ENCODE results near the gene UFD1. TPM values are rescaled to one million over a fixed set of nuclear protein-coding genes. Genes with fewer than 3 reads are reported as not detected.

UFD1 gene
- total and polyA plus RNA-seq, 2 of the 13 experiments (the other 11 are each of a cell fraction or from before 2014, with no cell fraction given), result 47.9 to 51.1 TPM

DNA sequence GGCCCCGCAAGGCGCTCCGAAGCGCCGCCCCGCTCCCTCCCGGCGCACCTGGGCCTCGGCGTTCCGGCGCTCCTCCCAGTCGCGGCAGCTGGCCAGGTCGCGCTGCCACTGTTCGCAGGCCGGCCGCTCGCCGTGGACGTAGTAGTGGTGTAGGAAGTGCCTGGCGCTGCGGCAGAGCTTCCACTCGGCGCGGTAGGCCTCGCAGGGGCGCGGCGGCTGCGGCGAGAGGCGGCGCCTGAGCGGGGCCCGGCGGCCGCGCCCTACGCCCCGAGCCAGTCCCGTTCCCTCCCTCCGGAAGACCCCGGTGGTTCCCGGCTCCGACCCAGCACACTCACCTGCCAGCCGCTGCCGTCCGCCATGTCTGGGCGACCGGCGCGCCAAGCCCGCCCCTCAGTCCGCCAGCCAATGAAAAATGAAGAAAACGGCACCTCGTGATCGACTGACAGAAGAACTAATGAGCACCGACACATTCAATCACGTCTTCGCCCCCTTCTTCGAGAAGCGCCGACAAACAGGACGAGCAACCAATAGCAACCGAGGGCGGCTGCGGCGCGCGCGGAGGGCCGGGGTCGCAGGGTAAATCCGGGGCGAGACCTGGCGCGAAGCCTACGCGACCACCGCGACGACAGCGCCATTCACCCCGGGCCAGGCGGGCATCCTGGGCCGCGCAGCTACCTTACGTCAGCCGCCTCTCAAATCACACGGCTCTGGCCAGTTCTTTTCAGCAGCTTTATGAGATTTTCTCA lies 31.5 kb downstream of the UFD1 start, which contains the start of gene C22orf39 (continued):
- TF ChIP-seq RNF2 (conservative IDR thresholded peaks at IDR 0.05; ENCODE audit: low read depth), result peak; percentile 51; the same call in 1 of the 2 replicates
- TF ChIP-seq ZNF501 (CRISPR knock-in tag; IDR thresholded peaks at IDR 0.05), result peak; percentile 46; the same call in 1 of the 2 replicates
- no peak for TF ChIP-seq ZBTB42 (CRISPR knock-in tag; IDR thresholded peaks at IDR 0.05)
- TF ChIP-seq ZNF670 (CRISPR knock-in tag; IDR thresholded peaks at IDR 0.05; ENCODE audit: borderline replicate concordance), result no peak
- TF ChIP-seq SMARCE1 (IDR thresholded peaks at IDR 0.05; ENCODE audit: borderline replicate concordance), result no peak
- peak; percentile 82 for TF ChIP-seq ARNT2 (CRISPR knock-in tag; IDR thresholded peaks at IDR 0.05; ENCODE audit: low read depth)
- TF ChIP-seq, protein P1, sequence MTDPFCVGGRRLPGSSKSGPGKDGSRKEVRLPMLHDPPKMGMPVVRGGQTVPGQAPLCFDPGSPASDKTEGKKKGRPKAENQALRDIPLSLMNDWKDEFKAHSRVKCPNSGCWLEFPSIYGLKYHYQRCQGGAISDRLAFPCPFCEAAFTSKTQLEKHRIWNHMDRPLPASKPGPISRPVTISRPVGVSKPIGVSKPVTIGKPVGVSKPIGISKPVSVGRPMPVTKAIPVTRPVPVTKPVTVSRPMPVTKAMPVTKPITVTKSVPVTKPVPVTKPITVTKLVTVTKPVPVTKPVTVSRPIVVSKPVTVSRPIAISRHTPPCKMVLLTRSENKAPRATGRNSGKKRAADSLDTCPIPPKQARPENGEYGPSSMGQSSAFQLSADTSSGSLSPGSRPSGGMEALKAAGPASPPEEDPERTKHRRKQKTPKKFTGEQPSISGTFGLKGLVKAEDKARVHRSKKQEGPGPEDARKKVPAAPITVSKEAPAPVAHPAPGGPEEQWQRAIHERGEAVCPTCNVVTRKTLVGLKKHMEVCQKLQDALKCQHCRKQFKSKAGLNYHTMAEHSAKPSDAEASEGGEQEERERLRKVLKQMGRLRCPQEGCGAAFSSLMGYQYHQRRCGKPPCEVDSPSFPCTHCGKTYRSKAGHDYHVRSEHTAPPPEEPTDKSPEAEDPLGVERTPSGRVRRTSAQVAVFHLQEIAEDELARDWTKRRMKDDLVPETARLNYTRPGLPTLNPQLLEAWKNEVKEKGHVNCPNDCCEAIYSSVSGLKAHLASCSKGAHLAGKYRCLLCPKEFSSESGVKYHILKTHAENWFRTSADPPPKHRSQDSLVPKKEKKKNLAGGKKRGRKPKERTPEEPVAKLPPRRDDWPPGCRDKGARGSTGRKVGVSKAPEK (CRISPR knock-in tag; IDR thresholded peaks at IDR 0.05; ENCODE audit: borderline replicate concordance), result no peak
- TF ChIP-seq SIN3B (IDR thresholded peaks at IDR 0.05; ENCODE audit: low read length), result 0 out of 2 replicates have a peak, but pooled peaks have one; percentile 14
- no peak for TF ChIP-seq ZNF557 (CRISPR knock-in tag; IDR thresholded peaks at IDR 0.05)
- TF ChIP-seq ZMYM3 (CRISPR knock-in tag; IDR thresholded peaks at IDR 0.05), result no peak
- TF ChIP-seq HES4 (CRISPR knock-in tag; IDR thresholded peaks at IDR 0.05; ENCODE audit: borderline replicate concordance), result peak; percentile 84
- no peak for TF ChIP-seq MIXL1 (CRISPR knock-in tag; IDR thresholded peaks at IDR 0.05)
- no peak for TF ChIP-seq ZNF12 (CRISPR knock-in tag; IDR thresholded peaks at IDR 0.05)
- TF ChIP-seq ZNF709 (CRISPR knock-in tag; IDR thresholded peaks at IDR 0.05), result no peak
- TF ChIP-seq SP140L (CRISPR knock-in tag; IDR thresholded peaks at IDR 0.05; ENCODE audit: borderline replicate concordance), result no peak
- 0 out of 2 replicates have a peak, but pooled peaks have one; percentile 20 for TF ChIP-seq SATB2 (CRISPR knock-in tag; IDR thresholded peaks at IDR 0.05)
- no peak for TF ChIP-seq ZNF83 (CRISPR knock-in tag; IDR thresholded peaks at IDR 0.05; ENCODE audit: borderline replicate concordance)
- TF ChIP-seq, protein P2, sequence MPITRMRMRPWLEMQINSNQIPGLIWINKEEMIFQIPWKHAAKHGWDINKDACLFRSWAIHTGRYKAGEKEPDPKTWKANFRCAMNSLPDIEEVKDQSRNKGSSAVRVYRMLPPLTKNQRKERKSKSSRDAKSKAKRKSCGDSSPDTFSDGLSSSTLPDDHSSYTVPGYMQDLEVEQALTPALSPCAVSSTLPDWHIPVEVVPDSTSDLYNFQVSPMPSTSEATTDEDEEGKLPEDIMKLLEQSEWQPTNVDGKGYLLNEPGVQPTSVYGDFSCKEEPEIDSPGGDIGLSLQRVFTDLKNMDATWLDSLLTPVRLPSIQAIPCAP (CRISPR knock-in tag; IDR thresholded peaks at IDR 0.05; ENCODE audit: low read depth), result no peak
- TF ChIP-seq RBAK (CRISPR knock-in tag; IDR thresholded peaks at IDR 0.05), result no peak
- TF ChIP-seq ZNF570 (CRISPR knock-in tag; IDR thresholded peaks at IDR 0.05; ENCODE audit: borderline replicate concordance), result no peak
- TF ChIP-seq, protein P3, sequence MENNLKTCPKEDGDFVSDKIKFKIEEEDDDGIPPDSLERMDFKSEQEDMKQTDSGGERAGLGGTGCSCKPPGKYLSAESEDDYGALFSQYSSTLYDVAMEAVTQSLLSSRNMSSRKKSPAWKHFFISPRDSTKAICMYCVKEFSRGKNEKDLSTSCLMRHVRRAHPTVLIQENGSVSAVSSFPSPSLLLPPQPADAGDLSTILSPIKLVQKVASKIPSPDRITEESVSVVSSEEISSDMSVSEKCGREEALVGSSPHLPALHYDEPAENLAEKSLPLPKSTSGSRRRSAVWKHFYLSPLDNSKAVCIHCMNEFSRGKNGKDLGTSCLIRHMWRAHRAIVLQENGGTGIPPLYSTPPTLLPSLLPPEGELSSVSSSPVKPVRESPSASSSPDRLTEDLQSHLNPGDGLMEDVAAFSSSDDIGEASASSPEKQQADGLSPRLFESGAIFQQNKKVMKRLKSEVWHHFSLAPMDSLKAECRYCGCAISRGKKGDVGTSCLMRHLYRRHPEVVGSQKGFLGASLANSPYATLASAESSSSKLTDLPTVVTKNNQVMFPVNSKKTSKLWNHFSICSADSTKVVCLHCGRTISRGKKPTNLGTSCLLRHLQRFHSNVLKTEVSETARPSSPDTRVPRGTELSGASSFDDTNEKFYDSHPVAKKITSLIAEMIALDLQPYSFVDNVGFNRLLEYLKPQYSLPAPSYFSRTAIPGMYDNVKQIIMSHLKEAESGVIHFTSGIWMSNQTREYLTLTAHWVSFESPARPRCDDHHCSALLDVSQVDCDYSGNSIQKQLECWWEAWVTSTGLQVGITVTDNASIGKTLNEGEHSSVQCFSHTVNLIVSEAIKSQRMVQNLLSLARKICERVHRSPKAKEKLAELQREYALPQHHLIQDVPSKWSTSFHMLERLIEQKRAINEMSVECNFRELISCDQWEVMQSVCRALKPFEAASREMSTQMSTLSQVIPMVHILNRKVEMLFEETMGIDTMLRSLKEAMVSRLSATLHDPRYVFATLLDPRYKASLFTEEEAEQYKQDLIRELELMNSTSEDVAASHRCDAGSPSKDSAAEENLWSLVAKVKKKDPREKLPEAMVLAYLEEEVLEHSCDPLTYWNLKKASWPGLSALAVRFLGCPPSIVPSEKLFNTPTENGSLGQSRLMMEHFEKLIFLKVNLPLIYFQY (CRISPR knock-in tag; IDR thresholded peaks at IDR 0.05; ENCODE audit: borderline replicate concordance), result no peak
- peak; percentile 76 for TF ChIP-seq SALL2 (CRISPR knock-in tag; IDR thresholded peaks at IDR 0.05)
- peak; percentile 84 for TF ChIP-seq TAF1 (CRISPR knock-in tag; IDR thresholded peaks at IDR 0.05)
- no peak for TF ChIP-seq MYNN (CRISPR knock-in tag; IDR thresholded peaks at IDR 0.05; ENCODE audit: low read depth)
- TF ChIP-seq CENPT (CRISPR knock-in tag; IDR thresholded peaks at IDR 0.05; ENCODE audit: low read depth), result no peak

Data from HepG2 (cell line).